Nephron progenitor cell (in vitro differentiated cells): Measurements from ENCODE around the gene ETV3L.

ENCODE experiments used
- DNase-seq: peaks from one replicate; pipeline ENCODE4 v3.0.0; 2021
- H3K27ac Mint-ChIP-seq: 2 replicates; pipeline ENCODE4 v1.8.0; 2021; ENCODE audit warnings: mild to moderate bottlenecking, moderate library complexity, mixed read lengths
- H3K27me3 Mint-ChIP-seq: 2 replicates; pipeline ENCODE4 v1.8.0; 2021; ENCODE audit warnings: mild to moderate bottlenecking, low read depth, mixed read lengths; ENCODE audit not compliant: poor library complexity
- H3K36me3 Mint-ChIP-seq: 2 replicates; pipeline ENCODE4 v1.8.0; 2021; ENCODE audit warnings: low read depth, mixed read lengths
- H3K4me1 Mint-ChIP-seq: 2 replicates; pipeline ENCODE4 v1.8.0; 2021; ENCODE audit warnings: mixed read lengths
- H3K4me3 Mint-ChIP-seq: 2 replicates; pipeline ENCODE4 v1.8.0; 2021; ENCODE audit warnings: mild to moderate bottlenecking, moderate library complexity, mixed read lengths
- H3K9me3 Mint-ChIP-seq: 2 replicates; pipeline ENCODE4 v1.8.0; 2021; ENCODE audit warnings: mild to moderate bottlenecking, moderate library complexity, mixed read lengths
- CTCF ChIP-seq: fragments of 200-600 bp; sonication (generic); IDR thresholded peaks from 2 replicates; pipeline ENCODE4 v1.5.0; 2021; ENCODE audit warnings: antibody characterized with exemption

Gene ETV3L

GRCh38 chr1:157112186-157112867 lies 12.7 kb upstream of the ETV3L start:
- Mint-ChIP-seq H3K9me3 (no peaks in the 10 kb centered on the region), H3K27me3 (peaks cover 26% of the 10 kb centered on the region), H3K36me3 (no peaks in the 10 kb centered on the region), H3K27ac (peak overlapping the region; percentile 32), H3K4me1 (peaks cover 91% of the 10 kb centered on the region), H3K4me3 (no peak overlapping the region)
- TF ChIP-seq CTCF: no peak
- no peak for DNase-seq

- DNase-seq: no peak
Observed at GRCh38 chr1:157111396-157112165, 12.0 kb upstream of the ETV3L start.

GRCh38 chr1:157110686-157111085 lies 11.1 kb upstream of the ETV3L start:
- no peak for DNase-seq
- H3K36me3 Mint-ChIP-seq: no peaks in the 10 kb centered on the region
- H3K27ac Mint-ChIP-seq: no peak overlapping the region
- peaks cover 32% of the 10 kb centered on the region for H3K27me3 Mint-ChIP-seq
- peaks cover 85% of the 10 kb centered on the region for H3K4me1 Mint-ChIP-seq
- no peak overlapping the region for H3K4me3 Mint-ChIP-seq
- TF ChIP-seq CTCF: no peak
- no peaks in the 10 kb centered on the region for H3K9me3 Mint-ChIP-seq

More at GRCh38 chr1:157111396-157112165, 12.0 kb upstream of the ETV3L start:
- no peak overlapping the region for H3K27ac Mint-ChIP-seq
- no peak overlapping the region for H3K4me3 Mint-ChIP-seq
- peaks cover 85% of the 10 kb centered on the region for H3K4me1 Mint-ChIP-seq
- no peaks in the 10 kb centered on the region for H3K9me3 Mint-ChIP-seq
- peaks cover 32% of the 10 kb centered on the region for H3K27me3 Mint-ChIP-seq
- H3K36me3 Mint-ChIP-seq: no peaks in the 10 kb centered on the region
- TF ChIP-seq CTCF: no peak

GRCh38 chr1:157110003-157110402 lies 10.4 kb upstream of the ETV3L start:
- DNase-seq: no peak
- no peak for TF ChIP-seq CTCF
- H3K4me3 Mint-ChIP-seq: no peak overlapping the region
- no peaks in the 10 kb centered on the region for H3K36me3 Mint-ChIP-seq
- peaks cover 36% of the 10 kb centered on the region for H3K27me3 Mint-ChIP-seq
- H3K27ac Mint-ChIP-seq: no peak overlapping the region
- H3K4me1 Mint-ChIP-seq: peaks cover 85% of the 10 kb centered on the region
- no peaks in the 10 kb centered on the region for H3K9me3 Mint-ChIP-seq

- Mint-ChIP-seq H3K4me1 (peaks cover 80% of the 10 kb centered on the region), H3K27ac (no peak overlapping the region), H3K36me3 (no peaks in the 10 kb centered on the region), H3K9me3 (no peaks in the 10 kb centered on the region), H3K4me3 (no peak overlapping the region), H3K27me3 (peaks cover 47% of the 10 kb centered on the region)
- DNase-seq: no peak
- no peak for TF ChIP-seq CTCF
Observed at GRCh38 chr1:157108448-157108847, 8.8 kb upstream of the ETV3L start.
